PFSK-1 (cell line): Measurements from ENCODE around the gene ACOX3.

Source experiments
- FOXP2 ChIP-seq: optimal IDR thresholded peaks from 2 replicates; pipeline ENCODE3; 2011; ENCODE audit warnings: borderline replicate concordance, control low read depth, inconsistent platforms; ENCODE audit not compliant: insufficient read depth; ENCODE audit errors: extremely low read length, extremely low read depth
- POLR2AphosphoS5 ChIP-seq: IDR thresholded peaks from 2 replicates; pipeline ENCODE4 v1.6.1; 2012; ENCODE audit warnings: low read depth, mild to moderate bottlenecking, control low read depth, low read length, moderate library complexity
- SIN3A ChIP-seq: IDR thresholded peaks from 2 replicates; pipeline ENCODE4 v1.6.1; 2012; ENCODE audit warnings: mild to moderate bottlenecking, low read length, moderate library complexity, borderline replicate concordance; ENCODE audit not compliant: insufficient read depth
- TAF1 ChIP-seq: IDR thresholded peaks from 2 replicates; pipeline ENCODE4 v1.6.1; 2012; ENCODE audit warnings: low read length, control low read depth, borderline replicate concordance; ENCODE audit not compliant: insufficient read depth
- TF ChIP-seq, protein P1 (sequence below), 2 experiments: IDR thresholded peaks; 2 replicates each; pipeline versions ENCODE4 v1.6.1 to v1.8.0; 2011 to 2012; ENCODE audit warnings: low read depth in 2 of 2, low read length in 2 of 2, control low read depth in 1 of 2, inconsistent platforms in 1 of 2, mild to moderate bottlenecking in 1 of 2, moderate library complexity in 1 of 2; ENCODE audit not compliant: insufficient read depth in 1 of 2

Gene ACOX3

GRCh38 chr4:8321220-8321619 lies 119.3 kb downstream of the ACOX3 start:
- TF ChIP-seq POLR2AphosphoS5 (no peak), TAF1 (no peak), SIN3A (no peak), FOXP2 (no peak)
- TF ChIP-seq, protein P1, sequence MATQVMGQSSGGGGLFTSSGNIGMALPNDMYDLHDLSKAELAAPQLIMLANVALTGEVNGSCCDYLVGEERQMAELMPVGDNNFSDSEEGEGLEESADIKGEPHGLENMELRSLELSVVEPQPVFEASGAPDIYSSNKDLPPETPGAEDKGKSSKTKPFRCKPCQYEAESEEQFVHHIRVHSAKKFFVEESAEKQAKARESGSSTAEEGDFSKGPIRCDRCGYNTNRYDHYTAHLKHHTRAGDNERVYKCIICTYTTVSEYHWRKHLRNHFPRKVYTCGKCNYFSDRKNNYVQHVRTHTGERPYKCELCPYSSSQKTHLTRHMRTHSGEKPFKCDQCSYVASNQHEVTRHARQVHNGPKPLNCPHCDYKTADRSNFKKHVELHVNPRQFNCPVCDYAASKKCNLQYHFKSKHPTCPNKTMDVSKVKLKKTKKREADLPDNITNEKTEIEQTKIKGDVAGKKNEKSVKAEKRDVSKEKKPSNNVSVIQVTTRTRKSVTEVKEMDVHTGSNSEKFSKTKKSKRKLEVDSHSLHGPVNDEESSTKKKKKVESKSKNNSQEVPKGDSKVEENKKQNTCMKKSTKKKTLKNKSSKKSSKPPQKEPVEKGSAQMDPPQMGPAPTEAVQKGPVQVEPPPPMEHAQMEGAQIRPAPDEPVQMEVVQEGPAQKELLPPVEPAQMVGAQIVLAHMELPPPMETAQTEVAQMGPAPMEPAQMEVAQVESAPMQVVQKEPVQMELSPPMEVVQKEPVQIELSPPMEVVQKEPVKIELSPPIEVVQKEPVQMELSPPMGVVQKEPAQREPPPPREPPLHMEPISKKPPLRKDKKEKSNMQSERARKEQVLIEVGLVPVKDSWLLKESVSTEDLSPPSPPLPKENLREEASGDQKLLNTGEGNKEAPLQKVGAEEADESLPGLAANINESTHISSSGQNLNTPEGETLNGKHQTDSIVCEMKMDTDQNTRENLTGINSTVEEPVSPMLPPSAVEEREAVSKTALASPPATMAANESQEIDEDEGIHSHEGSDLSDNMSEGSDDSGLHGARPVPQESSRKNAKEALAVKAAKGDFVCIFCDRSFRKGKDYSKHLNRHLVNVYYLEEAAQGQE (IDR thresholded peaks at IDR 0.05; ENCODE audit: insufficient read depth in 1 of 2, low read depth in 2 of 2, low read length in 2 of 2): no peak

- no peak for TF ChIP-seq FOXP2
- TF ChIP-seq POLR2AphosphoS5: no peak
- TF ChIP-seq SIN3A: no peak
- no peak for TF ChIP-seq TAF1
- TF ChIP-seq, protein P1 (IDR thresholded peaks at IDR 0.05; ENCODE audit: insufficient read depth in 1 of 2, low read depth in 2 of 2, low read length in 2 of 2): no peak
Observed at GRCh38 chr4:8320386-8320750, 120.2 kb downstream of the ACOX3 start.

DNA sequence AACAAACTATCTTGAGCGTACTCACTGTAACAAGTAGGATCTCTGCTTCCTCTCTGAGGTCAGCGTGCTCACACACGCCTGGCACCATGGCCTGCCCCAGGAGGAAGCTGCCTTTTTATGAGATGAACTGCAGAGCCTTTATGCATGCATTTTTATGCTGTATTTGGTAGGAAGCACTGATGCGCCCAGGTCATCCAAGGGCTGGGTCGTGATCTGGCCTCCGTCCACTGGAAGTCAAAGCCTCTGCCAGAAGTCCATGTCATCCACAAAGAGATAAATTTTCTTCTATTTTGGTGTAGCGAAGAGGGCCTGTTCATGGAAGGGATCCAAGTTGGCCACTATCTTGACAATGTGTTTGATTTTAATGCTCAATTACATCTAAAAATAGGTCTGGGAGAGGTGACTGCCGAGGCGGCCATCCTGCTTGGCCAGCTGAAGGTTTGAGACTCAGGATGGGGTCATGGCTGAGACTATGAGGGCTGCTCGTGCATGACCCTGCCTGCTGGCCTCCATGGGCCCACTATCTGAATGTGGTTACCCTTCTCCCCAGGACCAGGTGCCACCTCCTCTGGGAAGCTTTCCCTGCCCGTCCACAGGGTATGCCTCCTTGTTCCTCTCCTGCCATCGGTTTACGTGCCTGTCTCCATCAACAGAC lies 120.7 kb downstream of the ACOX3 start:
- TF ChIP-seq POLR2AphosphoS5 (no peak), FOXP2 (no peak), TAF1 (no peak), SIN3A (no peak)
- TF ChIP-seq, protein P1 (IDR thresholded peaks at IDR 0.05; ENCODE audit: insufficient read depth in 1 of 2, low read depth in 2 of 2, low read length in 2 of 2): no peak

- TF ChIP-seq SIN3A: no peak
- TF ChIP-seq, protein P1 (IDR thresholded peaks at IDR 0.05; ENCODE audit: insufficient read depth in 1 of 2, low read depth in 2 of 2, low read length in 2 of 2): no peak
- TF ChIP-seq FOXP2: no peak
- TF ChIP-seq TAF1: no peak
- TF ChIP-seq POLR2AphosphoS5: no peak
Observed at GRCh38 chr4:8319061-8319460, 121.5 kb downstream of the ACOX3 start.

- TF ChIP-seq SIN3A (no peak), FOXP2 (no peak), POLR2AphosphoS5 (no peak), TAF1 (no peak)
- TF ChIP-seq, protein P1 (IDR thresholded peaks at IDR 0.05; ENCODE audit: insufficient read depth in 1 of 2, low read depth in 2 of 2, low read length in 2 of 2): no peak
Observed at GRCh38 chr4:8318509-8318908, 122.0 kb downstream of the ACOX3 start.
